SU-DHL-6 (cell line): ENCODE measurements around the gene AHDC1.

ENCODE experiments used
- H2AFZ ChIP-seq: fragments of 200-600 bp; sonication (generic); 2 replicates; pipeline ENCODE4 v1.6.1; 2014; ENCODE audit warnings: low read depth, mild to moderate bottlenecking, moderate library complexity, mixed read lengths, antibody characterized with exemption, low read length; ENCODE audit not compliant: severe bottlenecking
- H3F3A ChIP-seq: fragments of 200-600 bp; shearing (Covaris generic); 2 replicates; pipeline ENCODE4 v1.6.0; 2016; ENCODE audit warnings: antibody characterized with exemption, mild to moderate bottlenecking; ENCODE audit not compliant: insufficient read depth
- H3K27ac ChIP-seq: fragments of 200-600 bp; sonication (generic); 2 replicates; pipeline ENCODE4 v1.5.1; 2016; ENCODE audit warnings: low read depth, mild to moderate bottlenecking, low read length, moderate library complexity, mixed read lengths
- H3K27me3 ChIP-seq: fragments of 200-600 bp; sonication (generic), shearing (Covaris generic); 2 replicates; pipeline ENCODE4 v1.6.0; 2014; ENCODE audit warnings: mild to moderate bottlenecking, low read length
- H3K36me3 ChIP-seq: fragments of 200-600 bp; sonication (generic); 2 replicates; pipeline ENCODE4 v1.6.1; 2014; ENCODE audit warnings: mild to moderate bottlenecking, low read length, mixed read lengths
- H3K4me2 ChIP-seq: fragments of 300-600, 200-600 bp; shearing (Covaris generic), sonication (generic); 2 replicates; pipeline ENCODE4 v1.6.0; 2014; ENCODE audit warnings: low read length, low read depth, mild to moderate bottlenecking; ENCODE audit not compliant: poor library complexity, severe bottlenecking
- H3K4me3 ChIP-seq: fragments of 200-600 bp; sonication (generic); 2 replicates; pipeline ENCODE4 v1.5.1; 2014; ENCODE audit warnings: antibody characterized with exemption, low read length, mild to moderate bottlenecking, mixed read lengths; ENCODE audit not compliant: insufficient read depth, poor library complexity, severe bottlenecking
- H3K79me2 ChIP-seq: fragments of 200-600 bp; sonication (generic); 2 replicates; pipeline ENCODE4 v1.6.1; 2014; ENCODE audit warnings: mild to moderate bottlenecking, low read length, moderate library complexity; ENCODE audit not compliant: insufficient read depth
- H3K9ac ChIP-seq: fragments of 200-600 bp; sonication (generic); 2 replicates; pipeline ENCODE4 v1.7.0; 2014; ENCODE audit warnings: mild to moderate bottlenecking, low read length
- H3K9me2 ChIP-seq: fragments of 200-600 bp; sonication (generic); replicated peaks from 2 replicates; pipeline ENCODE4 v1.6.1; 2014; ENCODE audit warnings: low read length; ENCODE audit not compliant: insufficient read depth
- H3K9me3 ChIP-seq: fragments of 200-600 bp; sonication (generic); 2 replicates; pipeline ENCODE4 v1.6.1; 2014; ENCODE audit warnings: low read length, mixed read lengths; ENCODE audit not compliant: insufficient read depth
- H4K20me1 ChIP-seq: fragments of 200-600 bp; sonication (generic); 2 replicates; pipeline ENCODE4 v1.6.1; 2014; ENCODE audit warnings: low read depth, mild to moderate bottlenecking, antibody characterized with exemption, low read length, moderate library complexity, mixed read lengths
- CTCF ChIP-seq: fragments of 200-600 bp; sonication (generic); IDR thresholded peaks from one replicate; pipeline ENCODE4 v1.5.1; 2017; ENCODE audit warnings: antibody characterized with exemption, mild to moderate bottlenecking, low read length, moderate library complexity; ENCODE audit not compliant: insufficient read depth, poor library complexity, severe bottlenecking
- EZH2phosphoT487 ChIP-seq: fragments of 200-600 bp; sonication (generic), shearing (Covaris generic); conservative IDR thresholded peaks from 2 replicates; pipeline ENCODE4 v1.6.1; 2018; ENCODE audit warnings: mild to moderate bottlenecking, antibody characterized with exemption, low read length, moderate library complexity, mixed read lengths

AHDC1 gene

GRCh38 chr1:27561124-27561899 is 42.6 kb downstream of the AHDC1 start:
- H3K4me2 ChIP-seq, result no peak overlapping the region
- no peaks in the 10 kb centered on the region for H3K9me3 ChIP-seq
- no peaks in the 10 kb centered on the region for H3K36me3 ChIP-seq
- H3K9ac ChIP-seq, result no peak overlapping the region
- no peak overlapping the region for H2AFZ ChIP-seq
- no peaks in the 10 kb centered on the region for H3K27me3 ChIP-seq
- H3F3A ChIP-seq, result no peaks in the 10 kb centered on the region
- TF ChIP-seq CTCF (no peak), EZH2phosphoT487 (no peak)
- no peak overlapping the region for H3K4me3 ChIP-seq
- no peaks in the 10 kb centered on the region for H3K9me2 ChIP-seq
- H3K79me2 ChIP-seq, result no peaks in the 10 kb centered on the region
- no peaks in the 10 kb centered on the region for H4K20me1 ChIP-seq
- H3K27ac ChIP-seq, result no peak overlapping the region

- Histone ChIP-seq H3K27me3 (no peaks in the 10 kb centered on the region), H3K4me3 (no peak overlapping the region), H2AFZ (no peak overlapping the region), H4K20me1 (no peaks in the 10 kb centered on the region), H3K27ac (no peak overlapping the region), H3F3A (no peaks in the 10 kb centered on the region), H3K9me3 (no peaks in the 10 kb centered on the region), H3K9ac (no peak overlapping the region), H3K79me2 (no peaks in the 10 kb centered on the region), H3K36me3 (no peaks in the 10 kb centered on the region), H3K9me2 (no peaks in the 10 kb centered on the region), H3K4me2 (no peak overlapping the region)
- TF ChIP-seq EZH2phosphoT487, result no peak
- TF ChIP-seq CTCF, result no peak
Measured at GRCh38 chr1:27560268-27561123, 43.4 kb downstream of the AHDC1 start.

GRCh38 chr1:27559466-27560030 is 44.4 kb downstream of the AHDC1 start:
- no peaks in the 10 kb centered on the region for H3K36me3 ChIP-seq
- H3K9me2 ChIP-seq, result no peaks in the 10 kb centered on the region
- H3F3A ChIP-seq, result no peaks in the 10 kb centered on the region
- H3K27ac ChIP-seq, result no peak overlapping the region
- H3K4me2 ChIP-seq, result no peak overlapping the region
- no peak for TF ChIP-seq CTCF
- no peak for TF ChIP-seq EZH2phosphoT487
- no peaks in the 10 kb centered on the region for H3K79me2 ChIP-seq
- no peaks in the 10 kb centered on the region for H3K27me3 ChIP-seq
- H3K4me3 ChIP-seq, result no peak overlapping the region
- H4K20me1 ChIP-seq, result no peaks in the 10 kb centered on the region
- H3K9ac ChIP-seq, result no peak overlapping the region
- no peaks in the 10 kb centered on the region for H3K9me3 ChIP-seq
- H2AFZ ChIP-seq, result no peak overlapping the region
